HG03280 (cell line): ENCODE results near the gene PDS5B.
"Not testable (repeated sequence)": the region's sequence is repeated elsewhere in the genome, so short reads cannot be mapped to it uniquely, and the experiment has no call there.

ENCODE experiments used
- ATAC-seq: cut with Tn5 transposase; IDR thresholded peaks from one replicate; pipeline ENCODE4 v1.9.1; 2021; ENCODE audit warnings: mild to moderate bottlenecking, moderate library complexity; ENCODE audit not compliant: unreplicated experiment

Gene PDS5B

GRCh38 chr13:32647926-32648325 is 61.7 kb downstream of the PDS5B start:
- ATAC-seq: no peak

DNA sequence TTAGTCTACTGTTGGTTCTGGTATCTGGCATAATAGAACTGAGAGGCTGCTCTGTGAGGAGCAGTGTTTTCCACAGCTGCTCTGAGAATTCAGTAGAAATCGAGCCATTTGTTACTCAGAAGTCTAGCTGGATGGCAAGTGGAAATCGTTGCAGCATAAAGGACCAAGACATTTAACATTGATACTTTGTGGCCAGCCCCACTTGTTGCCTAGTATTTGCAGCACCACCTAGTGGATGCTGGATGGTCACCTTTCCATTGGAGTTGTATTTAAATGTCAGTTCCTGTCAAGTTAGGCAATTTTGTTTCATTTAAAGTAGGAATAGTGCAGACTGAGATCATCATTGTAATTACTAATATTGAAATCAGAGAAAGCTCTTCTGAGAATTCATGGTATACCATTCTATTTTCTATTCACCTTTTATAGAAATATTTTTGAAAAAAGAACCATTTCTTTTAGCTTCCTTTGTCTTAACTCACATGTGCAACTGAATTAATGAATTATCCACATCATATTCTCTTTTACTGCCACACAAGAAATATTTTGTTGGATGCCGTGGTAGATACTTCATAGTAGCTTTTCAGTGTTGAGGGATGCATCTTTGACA is 64.6 kb downstream of the PDS5B start:
- peak; percentile 84 for ATAC-seq

- no peak for ATAC-seq
Measured at GRCh38 chr13:32657309-32657708, 71.1 kb downstream of the PDS5B start.

DNA sequence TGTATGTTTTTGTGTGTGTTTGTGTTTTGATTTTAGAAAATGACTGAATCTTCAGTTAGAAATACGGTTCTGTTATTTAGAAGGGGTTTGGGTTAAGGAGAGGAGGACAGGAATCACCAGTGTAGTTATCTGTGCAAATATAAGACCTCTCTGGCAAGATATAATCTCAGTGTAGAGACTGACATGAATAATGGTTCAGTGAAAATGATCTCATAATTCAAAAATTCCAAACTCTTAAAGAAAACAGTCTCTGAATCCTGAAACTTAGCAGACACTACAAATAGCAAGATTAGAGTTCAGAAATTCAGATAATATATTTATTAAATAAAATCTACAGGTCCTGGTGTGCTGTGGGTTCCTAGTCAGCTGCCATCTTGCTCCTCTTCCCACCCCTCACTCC is 73.5 kb downstream of the PDS5B start:
- no peak for ATAC-seq

- ATAC-seq: no peak
Measured at GRCh38 chr13:32660227-32660626, 74.0 kb downstream of the PDS5B start.

DNA sequence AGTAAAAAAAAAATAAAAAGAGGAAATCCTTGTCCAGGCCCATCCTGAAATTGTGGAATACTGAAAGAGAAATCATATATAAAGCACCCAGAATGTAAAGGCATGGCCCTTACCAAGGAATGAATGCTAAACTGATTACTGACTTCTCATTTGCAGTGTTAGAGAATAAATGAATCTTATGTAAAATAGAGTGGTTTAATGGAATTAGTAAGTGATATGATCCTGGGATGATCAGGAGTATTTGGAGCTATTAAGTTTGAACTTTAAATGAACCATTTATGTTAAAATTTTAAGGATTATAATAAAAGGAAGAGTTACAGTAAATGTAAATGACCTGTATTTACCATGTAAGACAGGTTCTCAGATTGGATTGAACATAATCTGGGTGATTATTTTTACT is 75.4 kb downstream of the PDS5B start:
- no peak for ATAC-seq

- ATAC-seq: no peak
Measured at GRCh38 chr13:32663660-32664059, 77.4 kb downstream of the PDS5B start.

- ATAC-seq: no peak
Measured at GRCh38 chr13:32666990-32667571, 80.8 kb downstream of the PDS5B start.

- ATAC-seq: no peak
Measured at GRCh38 chr13:32669030-32669646, 82.9 kb downstream of the PDS5B start.

- ATAC-seq: no peak
Measured at GRCh38 chr13:32674503-32674902, 88.3 kb downstream of the PDS5B start.

DNA sequence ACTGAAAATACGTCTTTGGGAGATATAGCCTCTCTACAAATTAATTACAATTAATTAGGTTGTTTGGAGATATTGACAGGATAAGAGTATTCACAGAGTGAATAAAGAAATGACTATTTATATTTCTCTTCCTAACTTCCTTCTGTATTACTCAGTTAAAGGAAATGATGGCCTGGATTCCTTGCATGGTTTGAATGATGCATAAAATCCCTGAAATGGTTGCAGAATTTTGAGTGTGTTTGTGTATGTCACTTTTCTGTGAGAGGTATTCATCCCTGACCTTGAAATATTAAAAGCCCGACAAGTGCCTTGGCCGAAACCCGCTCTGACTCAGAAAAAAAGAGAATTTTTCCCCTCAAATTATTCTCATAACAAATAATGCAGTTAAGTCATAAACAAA is 90.0 kb downstream of the PDS5B start:
- ATAC-seq: no peak

DNA sequence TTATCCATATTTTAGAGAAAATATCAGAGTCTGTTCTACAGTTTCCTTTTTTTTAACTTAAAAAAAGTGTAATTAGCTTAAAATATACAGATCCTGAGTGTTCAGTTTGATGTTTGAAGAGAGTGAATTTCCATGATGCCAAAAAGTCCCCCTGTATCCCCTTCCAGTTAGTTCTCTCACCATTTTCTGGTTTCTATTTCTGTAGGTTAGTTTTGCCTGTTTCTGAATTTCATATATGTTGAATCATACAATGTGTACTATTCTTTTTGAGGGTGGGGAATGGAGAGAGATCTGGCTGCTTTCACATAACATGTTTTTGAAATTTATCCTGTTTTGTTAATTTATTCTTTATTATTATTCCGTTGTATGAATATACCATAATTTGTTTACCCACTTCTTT is 95.9 kb downstream of the PDS5B start:
- ATAC-seq: no peak

DNA sequence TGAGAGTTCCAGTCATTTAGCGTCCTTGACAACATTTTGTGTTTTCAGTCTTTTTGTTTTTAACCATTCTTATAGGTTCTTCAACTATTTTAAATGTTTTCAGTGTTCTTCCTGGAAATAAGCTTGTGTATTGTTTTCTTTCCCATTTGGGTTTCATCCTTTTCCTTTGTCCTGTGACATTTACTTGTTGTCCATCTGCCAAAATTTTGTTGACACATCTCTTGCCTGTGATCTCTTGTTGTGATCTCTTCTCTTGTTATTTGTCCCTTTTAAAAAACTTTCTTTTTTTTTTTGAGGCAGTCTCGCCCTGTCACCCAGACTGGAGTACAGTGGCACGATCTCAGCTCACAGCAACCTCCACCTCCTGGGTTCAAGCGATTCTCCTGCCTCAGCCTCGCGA is 96.5 kb downstream of the PDS5B start:
- ATAC-seq: no peak

DNA sequence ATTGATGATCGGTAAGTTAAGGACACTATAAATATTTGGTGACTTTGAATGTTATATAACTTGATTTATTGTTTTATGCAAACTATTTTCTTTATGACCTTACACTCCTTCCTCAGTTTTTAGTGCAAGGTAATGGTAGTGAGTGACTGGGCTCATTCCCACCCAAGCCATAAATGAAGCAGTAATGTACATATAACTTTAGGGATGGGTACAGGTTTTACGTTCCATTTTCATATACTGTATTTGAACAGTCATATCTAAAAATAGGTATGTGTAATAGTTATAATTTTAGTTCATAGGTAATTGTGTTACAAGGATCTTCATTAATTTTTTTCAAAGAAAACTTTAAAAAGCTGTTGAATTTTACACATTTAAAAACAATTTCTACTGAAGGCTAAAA is 101.0 kb downstream of the PDS5B start:
- no peak for ATAC-seq

DNA sequence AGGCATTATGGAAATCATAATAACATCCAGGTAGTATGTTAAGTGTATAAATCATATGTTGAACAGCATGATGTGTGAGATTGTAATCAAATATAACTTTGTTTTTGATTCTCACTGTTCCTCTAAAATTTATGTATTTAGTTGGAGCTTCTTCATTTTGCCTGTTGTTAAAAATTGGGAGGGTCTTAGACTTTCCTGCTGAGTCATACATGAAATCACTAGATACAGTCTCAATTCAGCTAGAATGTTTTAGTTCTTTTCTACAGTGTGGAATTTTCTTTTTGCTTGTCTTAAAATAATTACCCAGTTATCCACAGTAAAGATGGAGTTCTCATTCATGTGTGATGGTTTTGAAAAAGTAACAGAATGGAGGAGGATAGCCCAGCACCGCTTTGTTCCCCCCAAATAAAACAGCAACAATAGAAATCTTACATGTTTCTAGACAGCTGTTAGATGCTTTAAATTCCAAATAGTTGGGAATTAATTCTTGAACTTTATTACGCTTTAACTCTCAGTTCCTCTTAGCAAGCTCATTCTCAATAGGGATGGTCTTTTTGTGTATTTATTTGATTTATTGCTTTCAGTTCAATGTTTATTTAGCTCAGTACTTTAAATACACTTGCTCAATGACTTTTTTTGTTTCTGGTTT is 109.5 kb downstream of the PDS5B start:
- ATAC-seq: no peak

DNA sequence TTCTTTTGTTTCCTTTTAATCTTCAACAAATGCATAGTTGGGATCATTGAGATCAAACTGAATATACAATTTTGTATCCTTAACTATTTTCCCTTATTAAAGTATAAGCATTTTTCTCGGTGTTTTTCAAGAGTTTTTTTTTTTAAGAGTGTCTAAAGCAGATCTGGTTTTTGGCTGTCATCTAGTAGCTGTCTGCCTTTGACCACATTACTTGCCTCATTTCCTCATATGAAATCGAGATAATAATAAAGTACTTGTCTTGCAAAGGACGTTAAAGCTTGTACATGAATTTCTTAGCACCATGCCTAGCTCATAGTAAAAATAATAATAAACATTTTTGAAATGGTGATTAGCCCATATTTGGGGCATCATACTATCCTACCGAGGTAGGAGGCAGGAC is 121.2 kb downstream of the PDS5B start:
- ATAC-seq: no peak

DNA sequence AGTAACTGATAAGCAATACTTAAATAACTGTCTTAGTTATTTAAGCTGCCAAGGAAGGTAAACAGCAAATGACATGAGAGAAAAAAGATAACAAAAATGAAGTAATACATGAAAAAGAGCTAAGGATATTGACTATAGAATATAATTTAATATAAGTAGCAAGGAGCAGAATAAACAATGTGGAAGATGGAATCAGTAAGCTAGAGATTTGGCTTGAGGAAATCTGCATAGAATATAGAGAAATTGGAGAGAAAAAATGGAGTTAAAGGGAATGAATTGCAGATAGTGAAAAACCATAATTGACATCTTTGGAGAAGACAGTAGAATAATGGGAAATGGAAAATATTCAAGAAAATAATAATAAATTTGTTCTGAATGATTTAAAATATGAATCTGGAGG is 127.1 kb downstream of the PDS5B start:
- ATAC-seq: no peak

GRCh38 chr13:32716201-32716600 is 129.9 kb downstream of the PDS5B start:
- not testable (repeated sequence) for ATAC-seq

DNA sequence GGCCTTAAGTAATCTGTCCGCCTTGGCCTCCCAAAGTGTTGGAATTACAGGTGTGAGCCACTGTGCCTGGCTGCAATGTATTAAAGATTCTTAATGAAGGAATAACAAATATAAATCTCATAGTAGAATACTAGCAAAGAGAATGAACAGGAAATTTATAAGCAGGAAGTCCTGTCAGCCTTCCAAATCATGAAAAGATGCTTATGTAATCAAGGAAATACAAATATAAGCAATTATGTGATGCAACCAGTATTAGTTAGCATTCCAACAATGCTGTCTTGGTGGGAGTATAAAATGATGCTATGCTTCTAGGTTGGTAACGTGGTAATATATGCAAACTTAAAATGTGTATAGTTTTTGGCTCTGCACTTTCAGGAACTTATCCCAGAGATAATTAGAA is 133.8 kb downstream of the PDS5B start:
- ATAC-seq: no peak

- not testable (repeated sequence) for ATAC-seq
Measured at GRCh38 chr13:32721131-32722034, 135.1 kb downstream of the PDS5B start.

DNA sequence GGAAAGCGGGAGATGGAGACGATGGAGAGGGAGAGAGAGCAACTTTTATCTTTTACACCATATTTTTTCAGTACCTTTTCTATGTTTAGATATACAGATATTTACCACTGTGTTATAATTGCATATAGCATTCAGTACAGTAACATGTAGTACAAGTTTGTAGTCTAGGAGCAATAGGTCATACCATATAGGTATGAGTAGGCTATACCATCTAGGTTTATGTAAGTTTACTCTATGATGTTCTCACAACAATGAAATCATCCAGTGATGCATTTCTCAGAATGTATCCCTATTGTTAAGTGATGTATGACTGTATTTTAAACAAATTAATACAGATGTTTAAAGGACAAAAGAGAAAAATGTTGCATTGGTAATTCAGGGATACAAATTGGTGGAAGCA is 136.1 kb downstream of the PDS5B start:
- ATAC-seq: no peak
